Activated CD4-positive, alpha-beta T cell treated with anti-CD3 and anti-CD28 coated beads for 1 hour (primary cell): Measurements from ENCODE around the gene SNED1.

ENCODE experiments used
- DNase-seq: peaks from one replicate; pipeline ENCODE4 v3.0.0-alpha.2; 2020

SNED1 gene

DNA sequence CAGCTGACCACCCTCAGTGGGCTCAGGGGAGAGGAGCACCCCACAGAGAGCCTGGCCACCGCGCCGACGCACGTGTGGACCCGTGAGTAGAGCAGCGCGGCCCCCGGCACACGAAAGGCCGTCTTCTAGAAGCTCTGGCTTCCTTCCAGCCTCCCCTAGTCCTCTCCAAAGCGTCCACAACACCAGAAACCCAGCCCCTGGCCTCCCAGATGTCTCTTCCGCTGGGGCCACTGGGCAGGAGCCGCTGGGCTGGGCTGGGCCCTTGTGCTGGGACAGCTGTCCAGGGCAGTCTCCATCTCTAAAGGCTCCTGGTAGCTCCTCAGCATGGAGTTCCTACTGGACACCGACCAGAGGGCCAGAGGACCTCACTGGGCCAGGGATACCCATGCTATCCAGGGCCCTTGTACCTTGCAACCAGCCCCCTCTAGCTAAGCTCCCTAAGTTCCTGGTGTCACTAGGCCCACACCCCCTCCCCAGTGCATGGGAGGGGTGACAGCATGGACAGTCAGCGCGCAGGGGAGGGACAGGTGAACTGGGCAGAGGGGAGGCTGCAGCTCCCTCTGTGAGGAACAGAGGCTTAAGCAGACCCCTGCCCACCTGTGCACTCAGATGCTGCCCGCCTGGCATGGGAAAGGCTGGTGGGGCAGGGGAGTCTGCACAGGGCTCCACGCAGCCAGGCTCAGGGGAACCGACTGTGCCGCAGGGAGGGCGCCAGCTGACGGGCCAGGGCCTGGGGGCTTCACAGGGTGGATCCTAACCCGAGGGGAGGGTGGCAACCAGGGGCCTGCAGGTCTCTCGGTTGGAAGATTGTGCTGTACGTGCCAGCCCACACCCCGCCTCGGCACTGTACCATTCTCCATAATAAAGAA is 70.8 kb downstream of the SNED1 start:
- no peak for DNase-seq

DNA sequence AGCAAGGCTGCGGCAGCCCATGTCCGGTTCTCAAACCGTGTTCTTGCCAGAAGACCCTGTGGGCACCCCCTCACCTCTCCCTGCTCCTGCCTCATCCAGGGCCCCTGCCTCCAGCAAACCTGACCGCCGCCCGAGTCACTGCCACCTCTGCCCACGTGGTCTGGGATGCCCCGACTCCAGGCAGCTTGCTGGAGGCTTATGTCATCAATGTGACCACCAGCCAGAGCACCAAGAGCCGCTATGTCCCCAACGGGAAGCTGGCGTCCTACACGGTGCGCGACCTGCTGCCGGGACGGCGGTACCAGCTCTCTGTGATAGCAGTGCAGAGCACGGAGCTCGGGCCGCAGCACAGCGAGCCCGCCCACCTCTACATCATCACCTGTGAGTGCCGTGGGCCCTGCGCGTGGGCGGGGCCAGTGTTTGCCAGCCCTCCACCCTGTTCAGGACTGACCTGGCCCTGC is 71.4 kb downstream of the SNED1 start:
- no peak for DNase-seq

DNA sequence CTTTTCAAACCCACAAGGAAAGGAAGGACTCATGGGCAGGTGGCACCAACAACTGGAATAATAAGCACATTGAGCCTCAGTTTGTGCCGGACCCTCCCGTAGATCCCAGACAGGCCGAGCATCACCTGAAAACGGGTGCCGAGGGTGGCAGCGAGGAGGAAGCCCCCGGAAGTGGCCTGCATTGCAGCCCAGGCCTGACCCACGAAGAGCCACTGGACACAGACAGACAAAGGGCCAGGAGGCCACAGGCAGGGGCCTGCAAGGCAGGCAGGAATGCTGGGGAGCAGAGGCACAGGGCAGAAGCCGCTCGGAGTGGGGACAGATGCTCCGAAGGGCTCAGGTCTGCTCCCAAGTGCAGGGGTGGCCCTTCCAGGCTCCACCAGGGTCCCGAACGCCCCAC is 71.9 kb downstream of the SNED1 start:
- DNase-seq = no peak

- DNase-seq = no peak
Measured at GRCh38 chr2:241070811-241071676, 72.6 kb downstream of the SNED1 start.

- DNase-seq = no peak
Measured at GRCh38 chr2:241071677-241072111, 73.3 kb downstream of the SNED1 start.

GRCh38 chr2:241072151-241072550 is 73.7 kb downstream of the SNED1 start:
- DNase-seq = no peak

DNA sequence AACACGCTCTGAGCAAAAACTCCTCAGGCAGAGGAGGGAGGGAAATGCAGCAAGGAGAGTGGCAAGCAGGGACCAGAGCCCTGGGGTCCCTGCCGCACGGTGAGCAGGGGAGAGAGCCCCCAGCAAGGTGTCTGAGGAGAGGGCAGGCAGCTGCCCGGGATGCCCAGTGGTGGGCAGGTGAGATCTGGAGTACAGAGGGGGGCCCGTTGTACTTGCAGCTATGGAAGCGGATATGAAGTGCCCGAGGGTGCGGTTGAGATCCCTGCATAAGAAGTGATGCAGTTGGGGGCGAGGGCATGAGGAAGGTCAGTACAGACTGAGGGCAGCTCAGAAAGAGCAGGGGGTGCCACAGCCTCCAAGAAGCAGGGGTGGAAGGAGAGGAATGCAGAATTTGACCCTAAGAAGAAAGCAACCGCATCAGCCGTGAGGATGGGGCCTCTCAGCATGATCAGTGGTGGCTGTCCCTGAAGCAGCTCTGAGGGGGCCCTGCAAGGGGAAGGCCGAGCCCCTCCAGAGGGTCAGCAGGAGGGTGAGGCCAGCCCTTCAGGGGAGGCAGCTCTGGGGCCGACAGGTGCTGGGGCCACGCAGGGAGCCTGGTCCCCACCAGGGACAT is 74.2 kb downstream of the SNED1 start:
- DNase-seq = no peak

- no peak for DNase-seq
Measured at GRCh38 chr2:241073166-241074064, 75.0 kb downstream of the SNED1 start.

- DNase-seq = no peak
Measured at GRCh38 chr2:241074065-241074818, 75.8 kb downstream of the SNED1 start.

GRCh38 chr2:241074901-241075540 is 76.6 kb downstream of the SNED1 start:
- no peak for DNase-seq

GRCh38 chr2:241080405-241081189 is 82.2 kb downstream of the SNED1 start:
- DNase-seq = no peak

- DNase-seq = no peak
Measured at GRCh38 chr2:241081190-241081642, 82.8 kb downstream of the SNED1 start.

DNA sequence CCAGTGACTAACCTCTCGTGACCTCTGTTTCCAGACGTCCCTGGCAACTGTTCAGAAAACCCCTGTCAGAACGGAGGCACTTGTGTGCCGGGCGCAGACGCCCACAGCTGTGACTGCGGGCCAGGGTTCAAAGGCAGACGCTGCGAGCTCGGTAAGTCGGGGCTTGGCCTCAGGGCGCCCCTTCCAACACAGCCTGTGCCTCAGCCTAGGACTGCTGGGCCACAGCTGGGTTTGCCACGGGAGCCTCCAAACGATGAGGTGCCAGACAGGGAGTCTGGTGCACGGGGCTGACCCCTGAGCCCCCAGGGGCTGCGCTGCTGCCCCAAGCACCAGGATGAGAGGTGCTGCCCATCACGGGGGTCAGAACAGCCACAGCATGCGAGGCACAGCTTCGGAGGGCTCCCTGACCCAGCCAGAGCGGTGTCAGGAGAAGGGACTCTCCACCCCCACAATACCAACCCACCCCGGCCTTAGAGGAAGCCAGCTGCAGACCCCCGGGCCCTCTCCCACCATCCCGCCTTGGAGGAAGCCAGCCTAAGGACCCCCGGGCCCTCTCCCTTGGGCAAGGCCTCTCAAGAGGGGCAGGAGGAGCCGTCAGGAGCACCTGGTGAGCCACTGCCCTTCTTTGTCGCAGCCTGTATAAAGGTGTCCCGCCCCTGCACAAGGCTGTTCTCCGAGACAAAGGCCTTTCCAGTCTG is 83.4 kb downstream of the SNED1 start:
- no peak for DNase-seq

GRCh38 chr2:241082341-241083090 is 84.1 kb downstream of the SNED1 start:
- DNase-seq = no peak

- no peak for DNase-seq
Measured at GRCh38 chr2:241083091-241083415, 84.6 kb downstream of the SNED1 start.

GRCh38 chr2:241084856-241085444 is 86.5 kb downstream of the SNED1 start:
- no peak for DNase-seq

DNA sequence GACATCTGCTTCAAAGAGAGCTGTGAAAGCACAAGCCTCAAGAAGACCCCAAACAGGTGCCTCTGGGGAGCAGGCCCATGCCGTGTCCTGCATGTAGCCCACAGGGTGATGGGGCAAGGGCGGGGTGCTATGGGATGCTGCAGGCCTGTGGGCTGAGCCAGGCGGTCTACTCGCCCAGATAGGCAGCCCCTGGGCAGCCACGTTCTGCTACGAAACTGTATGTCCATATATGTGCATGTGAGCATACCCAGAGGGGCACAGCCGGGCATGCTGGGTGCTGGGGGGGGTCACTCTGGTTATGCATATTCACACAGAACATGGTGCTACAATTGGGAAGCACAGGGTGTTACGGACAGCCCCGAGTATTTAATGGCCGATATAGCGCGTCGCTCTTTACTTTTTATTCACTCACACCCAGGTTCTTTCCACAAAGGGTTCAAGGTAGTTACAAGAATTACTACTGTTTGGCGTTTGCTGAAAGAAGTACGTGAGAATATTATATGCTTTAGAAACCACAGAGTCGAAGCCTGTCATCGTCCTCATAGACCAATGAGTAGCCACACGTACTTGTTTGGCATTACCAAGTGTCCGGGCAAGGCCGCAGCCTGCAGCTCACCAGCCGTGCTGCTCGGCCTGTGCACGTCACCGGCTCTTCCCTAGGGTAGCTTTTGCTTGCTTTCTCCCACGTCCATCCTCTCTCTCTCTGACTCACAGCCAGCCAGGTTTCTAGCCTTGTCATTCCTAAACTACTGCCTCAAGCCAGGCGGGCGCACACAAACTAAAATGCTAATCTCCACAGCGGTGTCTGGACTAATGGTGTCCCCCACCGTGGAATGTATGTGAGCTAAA is 89.2 kb downstream of the SNED1 start:
- no peak for DNase-seq
